SK-N-SH treated with all-trans-retinoic acid at 6 μM for 48 hours (cell line): ENCODE results near the gene SPOCD1.

ENCODE experiments used
- CREB5 ChIP-seq: fragments of 250-450 bp; sonication (Bioruptor Pico); IDR thresholded peaks from 2 replicates; pipeline ENCODE4 v1.5.1; 2020; ENCODE audit warnings: low read depth, mild to moderate bottlenecking, moderate library complexity
- CSDC2 ChIP-seq: fragments of 250-450 bp; sonication (Bioruptor Pico); IDR thresholded peaks from 2 replicates; pipeline ENCODE4 v1.5.0; 2020; ENCODE audit warnings: mild to moderate bottlenecking, moderate library complexity
- GLIS3 ChIP-seq: fragments of 250-450 bp; sonication (Bioruptor Pico); IDR thresholded peaks from 2 replicates; pipeline ENCODE4 v1.5.0; 2020; ENCODE audit warnings: mild to moderate bottlenecking, moderate library complexity
- ISL1 ChIP-seq: fragments of 250-450 bp; sonication (Bioruptor Pico); IDR thresholded peaks from 2 replicates; pipeline ENCODE4 v2.1.2; 2022; ENCODE audit warnings: mild to moderate bottlenecking, moderate library complexity
- PATZ1 ChIP-seq: fragments of 250-450 bp; sonication (Bioruptor Pico); IDR thresholded peaks from 2 replicates; pipeline ENCODE4 v1.8.0; 2020; ENCODE audit warnings: mild to moderate bottlenecking, moderate library complexity, borderline replicate concordance
- PPARA ChIP-seq: fragments of 250-450 bp; sonication (Bioruptor Pico); IDR thresholded peaks from 2 replicates; pipeline ENCODE4 v1.5.0; 2020; ENCODE audit warnings: mild to moderate bottlenecking, borderline replicate concordance
- TCF4 ChIP-seq: fragments of 250-450 bp; sonication (Bioruptor Pico); IDR thresholded peaks from 2 replicates; pipeline ENCODE4 v1.8.0; 2021; ENCODE audit warnings: mild to moderate bottlenecking, moderate library complexity, borderline replicate concordance
- TOX ChIP-seq: fragments of 250-450 bp; sonication (Bioruptor Pico); IDR thresholded peaks from 2 replicates; pipeline ENCODE4 v1.8.0; 2021; ENCODE audit warnings: mild to moderate bottlenecking, moderate library complexity, borderline replicate concordance
- ZFP30 ChIP-seq: fragments of 450-650 bp; formaldehyde crosslinking; IDR thresholded peaks from 2 replicates; pipeline ENCODE4 v1.5.0; 2022; ENCODE audit warnings: mild to moderate bottlenecking, moderate library complexity
- ZNF70 ChIP-seq: fragments of 450-650 bp; formaldehyde crosslinking; IDR thresholded peaks from 2 replicates; pipeline ENCODE4 v1.5.0; 2020; ENCODE audit warnings: mild to moderate bottlenecking, moderate library complexity

- TF ChIP-seq ZFP30 (CRISPR knock-in tag) (no peak), CREB5 (no peak), PPARA (CRISPR knock-in tag) (no peak), GLIS3 (CRISPR knock-in tag) (no peak), PATZ1 (CRISPR knock-in tag) (no peak), ISL1 (CRISPR knock-in tag) (no peak), TOX (CRISPR knock-in tag) (no peak), ZNF70 (no peak), TCF4 (CRISPR knock-in tag) (no peak), CSDC2 (no peak)
Measured at GRCh38 chr1:31768939-31769704, 46.7 kb downstream of the SPOCD1 start.
